HL-60 (cell line): Measurements from ENCODE around the gene PGC.

Source experiments
- DNase-seq, 2 experiments: peaks; one replicate each; pipeline ENCODE4 v3.0.0-alpha.2; 2010 to 2020; ENCODE audit warnings: low read depth in 1 of 2, low spot score in 1 of 2
- H3K27ac ChIP-seq: fragments of 250-450 bp; sonication (Bioruptor Pico); replicated peaks from 2 replicates; pipeline ENCODE4 v1.5.1; 2020; ENCODE audit warnings: mild to moderate bottlenecking, moderate library complexity
- H3K27me3 ChIP-seq: fragments of 250-450 bp; sonication (Bioruptor Pico); 2 replicates; pipeline ENCODE4 v1.5.1; 2021; ENCODE audit warnings: mild to moderate bottlenecking, moderate library complexity; ENCODE audit not compliant: insufficient read depth, poor library complexity, severe bottlenecking
- H3K4me3 ChIP-seq: replicated peaks from 2 replicates; pipeline ENCODE4 v1.5.1; 2011; ENCODE audit warnings: mild to moderate bottlenecking, control low read depth, low read length; ENCODE audit not compliant: insufficient read depth
- CTCF ChIP-seq: IDR thresholded peaks from one replicate; pipeline ENCODE4 v1.5.1; 2011; ENCODE audit warnings: low read length, control low read depth, inconsistent platforms; ENCODE audit not compliant: insufficient read depth
- GABPA ChIP-seq: IDR thresholded peaks from 2 replicates; pipeline ENCODE4 v1.6.1; 2012; ENCODE audit warnings: low read depth
- POLR2AphosphoS5 ChIP-seq: IDR thresholded peaks from 2 replicates; pipeline ENCODE4 v1.6.1; 2012; ENCODE audit warnings: low read depth
- REST ChIP-seq: IDR thresholded peaks from 2 replicates; pipeline ENCODE4 v1.6.1; 2012; ENCODE audit warnings: low read depth; ENCODE audit not compliant: insufficient replicate concordance
- SPI1 ChIP-seq: IDR thresholded peaks from 2 replicates; pipeline ENCODE4 v1.6.1; 2012; ENCODE audit warnings: low read depth, mild to moderate bottlenecking, borderline replicate concordance

PGC gene

GRCh38 chr6:41696788-41697187 is 50.4 kb downstream of the PGC start:
- DNase-seq = no peak
- Histone ChIP-seq H3K27me3 (no peaks in the 10 kb centered on the region), H3K4me3 (no peak overlapping the region), H3K27ac (no peak overlapping the region)
- TF ChIP-seq POLR2AphosphoS5 (no peak), CTCF (no peak), SPI1 (no peak), REST (no peak)

GRCh38 chr6:41695825-41696224 is 51.4 kb downstream of the PGC start:
- no peak for DNase-seq
- TF ChIP-seq POLR2AphosphoS5 = no peak
- no peak for TF ChIP-seq CTCF
- TF ChIP-seq SPI1 = no peak
- no peak for TF ChIP-seq REST
- no peak for TF ChIP-seq GABPA
- no peak overlapping the region for H3K4me3 ChIP-seq
- no peak overlapping the region for H3K27ac ChIP-seq
- no peaks in the 10 kb centered on the region for H3K27me3 ChIP-seq

GRCh38 chr6:41694815-41695526 is 52.2 kb downstream of the PGC start:
- DNase-seq = no peak

More at GRCh38 chr6:41694815-41695526, 52.2 kb downstream of the PGC start:
- Histone ChIP-seq H3K4me3 (no peak overlapping the region), H3K27me3 (no peaks in the 10 kb centered on the region), H3K27ac (no peak overlapping the region)
- no peak for TF ChIP-seq SPI1
- TF ChIP-seq REST = no peak
- TF ChIP-seq GABPA = no peak
- TF ChIP-seq POLR2AphosphoS5 = no peak
- TF ChIP-seq CTCF = no peak
